HL-60/S4 treated with retinoic acid at 250 ng/mL for 4 days and 3 days (cell line): ENCODE data around the gene PRRC2A.

Source experiments
- in situ Hi-C: fragments of 300-500 bp; cut with MboI; formaldehyde crosslinking; loops from 2 replicates; pipeline ENCODE4 v1.7.0; 2022; ENCODE audit warnings: low sequenced_read_pairs

Gene PRRC2A

GRCh38 chr6:31620586-31621319 lies at the start of gene PRRC2A:
PRRC2A (plus strand) TSS chr6:31620715; CDS start chr6:31622790, 2,075 bp downstream.
- in situ Hi-C loops: no loop called here

GRCh38 chr6:31572041-31572911 lies 48.2 kb upstream of the PRRC2A start, which contains the start of gene LTA:
LTA (plus strand) TSS chr6:31572289; CDS start chr6:31572743, 454 bp downstream.
- in situ Hi-C loops: no loop called here

GRCh38 chr6:31573239-31574105 lies 47.0 kb upstream of the PRRC2A start:
- in situ Hi-C loops: no loop called here

- in situ Hi-C loops: no loop called here
Observed at GRCh38 chr6:31574106-31575061, 46.1 kb upstream of the PRRC2A start.

GRCh38 chr6:31575335-31575901 lies 45.1 kb upstream of the PRRC2A start, which contains the start of gene TNF:
TNF (plus strand) TSS chr6:31575565; CDS start chr6:31575742, 177 bp downstream.
- in situ Hi-C loops: no loop called here

GRCh38 chr6:31575952-31576685 lies 44.4 kb upstream of the PRRC2A start:
- in situ Hi-C loops: no loop called here

- in situ Hi-C loops: no loop called here
Observed at GRCh38 chr6:31576897-31577578, 43.5 kb upstream of the PRRC2A start.

GRCh38 chr6:31577579-31577966 lies 42.9 kb upstream of the PRRC2A start:
- in situ Hi-C loops: no loop called here

- in situ Hi-C loops: no loop called here
Observed at GRCh38 chr6:31578184-31579118, 42.1 kb upstream of the PRRC2A start.

GRCh38 chr6:31579119-31579505 lies 41.4 kb upstream of the PRRC2A start:
- in situ Hi-C loops: no loop called here

GRCh38 chr6:31579546-31580437 lies 40.7 kb upstream of the PRRC2A start:
- in situ Hi-C loops: no loop called here

- in situ Hi-C loops: no loop called here
Observed at GRCh38 chr6:31580438-31580740, 40.1 kb upstream of the PRRC2A start.

GRCh38 chr6:31580807-31581433 lies 39.6 kb upstream of the PRRC2A start:
- in situ Hi-C loops: no loop called here

GRCh38 chr6:31581434-31582229 lies 38.9 kb upstream of the PRRC2A start:
- in situ Hi-C loops: no loop called here

- in situ Hi-C loops: no loop called here
Observed at GRCh38 chr6:31582230-31582643, 38.3 kb upstream of the PRRC2A start, which contains the start of gene LTB. LTB (minus strand) TSS chr6:31582424; CDS start chr6:31582417, 7 bp downstream.
